GM12878 (cell line): ENCODE results near the gene TLNRD1. TPM values are rescaled to one million over a fixed set of nuclear protein-coding genes. Genes with fewer than 3 reads are reported as not detected.

Experiments
- ATAC-seq: fragments of 200-7000 bp; cut with Tn5 transposase; 3 replicates; pipeline ENCODE4 v1.9.1; 2020; ENCODE audit warnings: mild to moderate bottlenecking, moderate library complexity
- BruUV-seq: library from RNA; stranded (reverse); fragments of 400-500 nt; replicated peaks from 2 replicates; lab custom pipeline; 2021; lab: Mats Ljungman, UMichigan
- CTCF ChIA-PET: fragments of 300-600 bp; sonication (Branson Sonifier 250); formaldehyde crosslinking; extraction: SDS; loops from one replicate; lab custom pipeline; 2021; ENCODE audit warnings: inconsistent platforms; lab: Yijun Ruan, JAX
- POLR2A ChIA-PET: fragments of 350-600 bp; formaldehyde crosslinking; extraction: SDS; loops from one replicate; lab custom pipeline; 2021; ENCODE audit warnings: inconsistent platforms; lab: Charles Lee
- RAD21 ChIA-PET: fragments of 300-600 bp; sonication (Branson Sonifier 250); formaldehyde crosslinking; loops from one replicate; lab custom pipeline; 2023; ENCODE audit warnings: antibody characterized with exemption; ENCODE audit not compliant: unreplicated experiment; lab: Charles Lee
- SMC1A ChIA-PET: fragments of 300-600 bp; sonication (Branson Sonifier 250); formaldehyde crosslinking; loops from one replicate; lab custom pipeline; 2023; ENCODE audit not compliant: unreplicated experiment, uncharacterized antibody; lab: Charles Lee
- DNase-seq: peaks from one replicate; pipeline ENCODE4 v3.0.0-alpha.2; 2011; ENCODE audit warnings: low read depth, low spot score
- FAIRE-seq: peaks from 3 replicates; lab custom pipeline; 2011; peaks lifted over from hg19 to GRCh38; lab: Jason Lieb, UNC
- H2AFZ ChIP-seq: 2 replicates; pipeline ENCODE4 v1.6.0; 2011; ENCODE audit warnings: low read depth, low read length, control low read depth; ENCODE audit not compliant: control insufficient read depth
- H3K27ac ChIP-seq: 2 replicates; pipeline ENCODE4 v1.5.1; 2011; ENCODE audit warnings: control low read depth; ENCODE audit not compliant: control insufficient read depth, insufficient read depth
- H3K27me3 ChIP-seq, 2 experiments: replicated peaks in 1 of 2; 2 replicates each; pipeline versions ENCODE4 v1.6.0 to v1.6.1; 2011; ENCODE audit warnings: low read length in 1 of 2; ENCODE audit not compliant: control insufficient read depth in 2 of 2, insufficient read depth in 2 of 2
- H3K36me3 ChIP-seq, 2 experiments: 2 replicates each; pipeline ENCODE4 v1.5.1; 2011; ENCODE audit warnings: low read length in 1 of 2; ENCODE audit not compliant: control insufficient read depth in 2 of 2, insufficient read depth in 2 of 2
- H3K4me1 ChIP-seq: 2 replicates; pipeline ENCODE4 v1.6.1; 2011; ENCODE audit warnings: mild to moderate bottlenecking, low read length, moderate library complexity, mixed read lengths; ENCODE audit not compliant: control insufficient read depth, insufficient read depth
- H3K4me2 ChIP-seq: 2 replicates; pipeline ENCODE4 v1.6.0; 2011; ENCODE audit warnings: control low read depth; ENCODE audit not compliant: control insufficient read depth, insufficient read depth
- H3K4me3 ChIP-seq: fragments of 200-600 bp; sonication (generic); 2 replicates; pipeline ENCODE4 v1.5.1; 2016
- H3K79me2 ChIP-seq: 2 replicates; pipeline ENCODE4 v1.6.0; 2011; ENCODE audit warnings: low read length; ENCODE audit not compliant: control insufficient read depth, insufficient read depth
- H3K9ac ChIP-seq: 2 replicates; pipeline ENCODE4 v1.8.0; 2011; ENCODE audit warnings: low read length, control low read depth, mixed read lengths; ENCODE audit not compliant: control insufficient read depth, insufficient read depth
- H3K9me3 ChIP-seq: replicated peaks from 3 replicates; pipeline ENCODE4 v1.5.1; 2011; ENCODE audit warnings: mild to moderate bottlenecking, low read length; ENCODE audit not compliant: control insufficient read depth, insufficient read depth
- H4K20me1 ChIP-seq: 2 replicates; pipeline ENCODE4 v1.6.0; 2011; ENCODE audit not compliant: control insufficient read depth, insufficient read depth
- ATF7 ChIP-seq: fragments of 450-650 bp; IDR thresholded peaks from 2 replicates; pipeline ENCODE4 v1.6.1; 2016; ENCODE audit warnings: low read depth, mild to moderate bottlenecking
- BCL11A ChIP-seq: IDR thresholded peaks from 2 replicates; pipeline ENCODE4 v1.6.1; 2011; ENCODE audit warnings: low read depth, low read length
- CBX3 ChIP-seq: fragments of 200-600 bp; sonication (generic); IDR thresholded peaks from 2 replicates; pipeline ENCODE4 v1.6.1; 2016; ENCODE audit warnings: low read depth, borderline replicate concordance
- CREM ChIP-seq: IDR thresholded peaks from 2 replicates; pipeline ENCODE4 v1.6.1; 2014; ENCODE audit warnings: antibody characterized with exemption, low read depth
- FOXK2 ChIP-seq: fragments of 450-650 bp; IDR thresholded peaks from 2 replicates; pipeline ENCODE4 v1.6.1; 2017; ENCODE audit warnings: mild to moderate bottlenecking, moderate library complexity
- GATAD2B ChIP-seq: fragments of 450-650 bp; conservative IDR thresholded peaks from 2 replicates; pipeline ENCODE4 v1.6.1; 2017; ENCODE audit warnings: low read depth, mild to moderate bottlenecking, moderate library complexity
- HDAC2 ChIP-seq: fragments of 200-600 bp; sonication (generic); IDR thresholded peaks from 2 replicates; pipeline ENCODE4 v1.6.1; 2017
- IRF3 ChIP-seq: fragments of 450-650 bp; IDR thresholded peaks from 2 replicates; pipeline ENCODE4 v1.6.1; 2014; ENCODE audit warnings: mild to moderate bottlenecking
- JUND ChIP-seq: IDR thresholded peaks from 2 replicates; pipeline ENCODE4 v1.6.1; 2012; ENCODE audit warnings: low read depth, mild to moderate bottlenecking, low read length, improper control_type of control experiment, moderate library complexity
- NFYB ChIP-seq: IDR thresholded peaks from 2 replicates; pipeline ENCODE4 v1.6.1; 2011; ENCODE audit warnings: low read depth, mild to moderate bottlenecking, low read length, improper control_type of control experiment, moderate library complexity; ENCODE audit not compliant: insufficient read depth
- NR2C1 ChIP-seq: fragments of 450-650 bp; IDR thresholded peaks from 2 replicates; pipeline ENCODE4 v1.6.1; 2017; ENCODE audit warnings: antibody characterized with exemption, mild to moderate bottlenecking, moderate library complexity
- PAX8 ChIP-seq: fragments of 450-650 bp; IDR thresholded peaks from 2 replicates; pipeline ENCODE4 v1.6.1; 2017; ENCODE audit warnings: mild to moderate bottlenecking, moderate library complexity
- RAD21 ChIP-seq: IDR thresholded peaks from 2 replicates; pipeline ENCODE4 v1.6.1; 2011; ENCODE audit warnings: mild to moderate bottlenecking, low read depth, low read length, moderate library complexity; ENCODE audit not compliant: insufficient read depth
- RBBP5 ChIP-seq: fragments of 200-600 bp; sonication (generic); conservative IDR thresholded peaks from 2 replicates; pipeline ENCODE4 v1.6.1; 2016
- SIN3A ChIP-seq: IDR thresholded peaks from 2 replicates; pipeline ENCODE4 v1.6.1; 2012; ENCODE audit warnings: low read depth, low read length, improper control_type of control experiment
- SMC3 ChIP-seq: IDR thresholded peaks from 2 replicates; pipeline ENCODE4 v1.6.1; 2011; ENCODE audit warnings: low read length, improper control_type of control experiment, borderline replicate concordance
- SRF ChIP-seq, 2 experiments: IDR thresholded peaks; 2 replicates each; pipeline ENCODE4 v1.6.1; 2011; ENCODE audit warnings: low read depth in 2 of 2, low read length in 2 of 2, mild to moderate bottlenecking in 1 of 2, moderate library complexity in 1 of 2
- TARDBP ChIP-seq: IDR thresholded peaks from 2 replicates; pipeline ENCODE4 v1.6.1; 2016; ENCODE audit warnings: borderline replicate concordance
- TBL1XR1 ChIP-seq: IDR thresholded peaks from 2 replicates; pipeline ENCODE4 v1.6.1; 2012; ENCODE audit warnings: low read depth, low read length, improper control_type of control experiment
- ZBTB33 ChIP-seq: fragments of 450-650 bp; IDR thresholded peaks from 2 replicates; pipeline ENCODE4 v1.6.1; 2017; ENCODE audit warnings: mild to moderate bottlenecking
- ZNF217 ChIP-seq: fragments of 450-650 bp; IDR thresholded peaks from 2 replicates; pipeline ENCODE4 v1.6.1; 2017; ENCODE audit warnings: antibody characterized with exemption, mild to moderate bottlenecking
- ZNF384 ChIP-seq: IDR thresholded peaks from 2 replicates; pipeline ENCODE4 v1.6.1; 2012; ENCODE audit warnings: low read depth, mild to moderate bottlenecking, low read length, improper control_type of control experiment, borderline replicate concordance
- ZNF622 ChIP-seq: fragments of 450-650 bp; IDR thresholded peaks from 2 replicates; pipeline ENCODE4 v1.6.1; 2017; ENCODE audit warnings: mild to moderate bottlenecking, inconsistent platforms
- in situ Hi-C: fragments of 300-500 bp; cut with MboI; formaldehyde crosslinking; loops from 9 replicates; pipeline ENCODE4 v1.14.3; 2018; ENCODE audit warnings: mixed read lengths
- intact Hi-C: fragments of 100-400 bp; cut with micrococcal nuclease; formaldehyde crosslinking; loops from one replicate; pipeline ENCODE4 v1.14.2; 2022; ENCODE audit not compliant: unreplicated experiment
- polyA plus RNA-seq, 11 experiments: library from polyadenylated mRNA; depleted of rRNA in 4 of 11; unstranded in 6 of 11; stranded (reverse) in 5 of 11; fragments of >200 nt; fragmentation: Nextera tagmentation in 4 of 11; fragmentation: Illumina TruSeq in 1 of 11; extraction: Ambion mirVana in 4 of 11; extraction: Trizol in 1 of 11; gene quantifications; 1 replicate in 1 of 11; 2 replicates in 10 of 11; pipeline versions ENCODE4 v1.2.1 to v1.2.3, GENCODE V29; 2011 to 2016; ENCODE audit warnings: inconsistent platforms in 2 of 11, missing spikeins in 2 of 11, low read depth in 1 of 11
- total RNA-seq, 4 experiments: library from RNA; depleted of rRNA in 3 of 4; stranded (reverse); fragments of >200 nt in 3 of 4; fragmentation: Illumina TruSeq in 1 of 4; extraction: Trizol in 1 of 4; gene quantifications; 2 replicates each; pipeline versions ENCODE4 v1.2.1 to v1.2.3, GENCODE V29; 2013 to 2021
- TF ChIP-seq, protein P1 (sequence below): fragments of 450-650 bp; IDR thresholded peaks from 2 replicates; pipeline ENCODE4 v1.6.1; 2016; ENCODE audit warnings: mild to moderate bottlenecking

TLNRD1 gene
- total and polyA plus RNA-seq, 10 of the 15 experiments (the other 5 are each of a cell fraction or from before 2014, with no cell fraction given), result 2.5 to 44.8 (median 9.1) TPM

DNA sequence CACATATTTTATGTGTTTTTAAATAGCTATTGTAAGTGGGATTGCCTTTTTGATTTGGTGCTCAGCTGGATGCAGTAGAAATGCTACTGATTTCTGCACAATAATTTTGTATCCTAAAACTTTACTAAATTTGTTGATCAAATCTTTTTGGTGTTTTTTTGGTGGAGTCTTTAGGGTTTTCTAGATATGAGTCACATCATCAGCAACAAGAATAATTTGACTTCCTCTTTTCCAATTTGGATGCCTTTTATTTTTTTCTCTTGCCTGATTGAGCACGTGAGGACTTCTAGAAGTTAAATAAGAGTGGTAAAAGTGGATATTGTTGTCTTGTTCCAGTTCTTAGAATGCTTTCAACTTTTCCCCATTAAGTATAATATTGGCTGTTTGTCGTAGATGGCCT, 51.3 kb downstream of the TLNRD1 start (continued):
- TF ChIP-seq SMC3 (no peak), CBX3 (no peak), ZNF384 (peak; percentile 87), ZNF217 (0 out of 2 replicates have a peak, but pooled peaks have one; percentile 45), ZNF622 (no peak), BCL11A (peak; percentile 62; the same call in 1 of the 2 replicates), RAD21 (no peak), FOXK2 (no peak), ATF7 (peak; percentile 33; the same call in 1 of the 2 replicates), RBBP5 (no peak)

DNA sequence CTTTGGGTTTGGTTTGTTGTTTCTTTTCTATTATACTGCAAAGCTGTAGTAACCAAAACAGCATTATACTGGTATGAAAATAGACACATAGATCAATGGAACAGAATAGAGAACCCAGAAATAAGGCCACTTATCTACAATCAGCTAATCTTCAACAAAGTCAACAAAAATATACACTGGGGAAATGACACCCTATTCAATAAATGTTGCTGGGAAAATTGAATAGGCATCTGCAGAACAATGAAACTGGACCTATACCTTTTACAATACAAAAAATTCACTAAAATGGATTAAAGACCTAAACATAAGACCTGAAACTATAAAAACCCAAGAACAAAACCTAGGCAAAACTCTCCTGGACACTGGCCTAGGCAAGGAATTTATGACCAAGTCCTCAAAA, 52.9 kb downstream of the TLNRD1 start:
- intact Hi-C loops, result loop anchor here (2.0 kb wide), 1 partner anchor 53 kb away; the partner anchor contains the start of gene TLNRD1
- POLR2A ChIA-PET, result no interaction called here
- TF ChIP-seq HDAC2 (no peak), CREM (no peak), NR2C1 (no peak), NFYB (no peak), SIN3A (no peak), JUND (no peak), PAX8 (no peak), ZBTB33 (no peak), TARDBP (no peak), IRF3 (no peak), SRF (IDR thresholded peaks at IDR 0.05; ENCODE audit: low read depth in 2 of 2, low read length in 2 of 2) (no peak), TBL1XR1 (no peak), GATAD2B (no peak)
- TF ChIP-seq, protein P1, sequence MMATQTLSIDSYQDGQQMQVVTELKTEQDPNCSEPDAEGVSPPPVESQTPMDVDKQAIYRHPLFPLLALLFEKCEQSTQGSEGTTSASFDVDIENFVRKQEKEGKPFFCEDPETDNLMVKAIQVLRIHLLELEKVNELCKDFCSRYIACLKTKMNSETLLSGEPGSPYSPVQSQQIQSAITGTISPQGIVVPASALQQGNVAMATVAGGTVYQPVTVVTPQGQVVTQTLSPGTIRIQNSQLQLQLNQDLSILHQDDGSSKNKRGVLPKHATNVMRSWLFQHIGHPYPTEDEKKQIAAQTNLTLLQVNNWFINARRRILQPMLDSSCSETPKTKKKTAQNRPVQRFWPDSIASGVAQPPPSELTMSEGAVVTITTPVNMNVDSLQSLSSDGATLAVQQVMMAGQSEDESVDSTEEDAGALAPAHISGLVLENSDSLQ, result no peak

More for the DNA sequence above, 52.9 kb downstream of the TLNRD1 start:
- no peaks in the 10 kb centered on the region for H3K79me2 ChIP-seq
- CTCF ChIA-PET, result interaction anchor here (1.1 to 1.3 kb wide), 2 partner anchors 55 to 212 kb away, joined by 3 read pairs; no protein-coding TSS in a partner anchor
- H2AFZ ChIP-seq, result no peak overlapping the region
- BruUV-seq, result no TSS peak
- no peak for FAIRE-seq
- no peaks in the 10 kb centered on the region for H3K9me3 ChIP-seq
- H3K4me1 ChIP-seq, result peaks cover 13% of the 10 kb centered on the region
- no peak overlapping the region for H3K4me3 ChIP-seq
- no peaks in the 10 kb centered on the region for H3K36me3 ChIP-seq
- RAD21 ChIA-PET, result no interaction called here
- H3K27ac ChIP-seq, result no peak overlapping the region
- DNase-seq, result no peak
- no peak overlapping the region for H3K4me2 ChIP-seq
- in situ Hi-C loops, result no loop called here
- SMC1A ChIA-PET, result interaction anchor here (0.9 kb wide), 1 partner anchor 76 kb away, joined by 3 read pairs; no protein-coding TSS in a partner anchor
- H3K27me3 ChIP-seq, result no peaks in the 10 kb centered on the region
- no peak for ATAC-seq
- H4K20me1 ChIP-seq, result no peaks in the 10 kb centered on the region
- no peak overlapping the region for H3K9ac ChIP-seq
